Measurements from ENCODE around the gene FOSL2. TPM values are rescaled to one million over a fixed set of nuclear protein-coding genes. Genes with fewer than 3 reads are reported as not detected.

Gene FOSL2
- total RNA-seq, 3 donors from 2014 or later = 106 to 116 (median 116) TPM

- H3K27me3 ChIP-seq = no peaks in the 10 kb centered on the region
- no peaks in the 10 kb centered on the region for H3K36me3 ChIP-seq
- H3K4me3 ChIP-seq = no peak overlapping the region
- H3K9me3 ChIP-seq = no peaks in the 10 kb centered on the region
- TF ChIP-seq POLR2A (IDR thresholded peaks at IDR 0.05) = no peak
- TF ChIP-seq POLR2AphosphoS5 (IDR thresholded peaks at IDR 0.05) = no peak
- TF ChIP-seq CTCF (IDR thresholded peaks at IDR 0.05) = no peak
- no peak overlapping the region for H3K27ac ChIP-seq
- no peaks in the 10 kb centered on the region for H3K4me1 ChIP-seq
- intact Hi-C loops (cut with DNase I; ENCODE audit: low total_unique reads) = no loop called here
- DNase-seq (ENCODE audit: low spot score in 2 of 2) = no peak
Observed at GRCh38 chr2:28348921-28349320, 43.7 kb upstream of the FOSL2 start.

- DNase-seq (ENCODE audit: low spot score in 2 of 2) = no peak
- no peaks in the 10 kb centered on the region for H3K4me1 ChIP-seq
- intact Hi-C loops (cut with DNase I; ENCODE audit: low total_unique reads) = no loop called here
Observed at GRCh38 chr2:28349546-28350165, 43.0 kb upstream of the FOSL2 start.

GRCh38 chr2:28350196-28350595 lies 42.5 kb upstream of the FOSL2 start:
- no peak for TF ChIP-seq POLR2A (IDR thresholded peaks at IDR 0.05)
- no peak for TF ChIP-seq POLR2AphosphoS5 (IDR thresholded peaks at IDR 0.05)
- no peak for TF ChIP-seq CTCF (IDR thresholded peaks at IDR 0.05)
- Histone ChIP-seq H3K4me1 (peaks cover 0 to under 1% of the 10 kb centered on the region in 2 donors), H3K4me3 (no peak overlapping the region), H3K36me3 (no peaks in the 10 kb centered on the region), H3K9me3 (no peaks in the 10 kb centered on the region), H3K27ac (no peak overlapping the region), H3K27me3 (no peaks in the 10 kb centered on the region)
- no peak for DNase-seq (ENCODE audit: low spot score in 2 of 2)
- intact Hi-C loops (cut with DNase I; ENCODE audit: low total_unique reads) = no loop called here

More at GRCh38 chr2:28349546-28350165, 43.0 kb upstream of the FOSL2 start:
- Histone ChIP-seq H3K36me3 (no peaks in the 10 kb centered on the region), H3K4me3 (no peak overlapping the region), H3K9me3 (no peaks in the 10 kb centered on the region), H3K27me3 (no peaks in the 10 kb centered on the region), H3K27ac (no peak overlapping the region)
- TF ChIP-seq CTCF (IDR thresholded peaks at IDR 0.05) (no peak), POLR2AphosphoS5 (IDR thresholded peaks at IDR 0.05) (no peak), POLR2A (IDR thresholded peaks at IDR 0.05) (no peak)

GRCh38 chr2:28350791-28351285 lies 41.8 kb upstream of the FOSL2 start:
- intact Hi-C loops (cut with DNase I; ENCODE audit: low total_unique reads) = no loop called here
- H3K36me3 ChIP-seq = no peaks in the 10 kb centered on the region
- peaks cover 0 to 2% of the 10 kb centered on the region in 2 donors for H3K4me1 ChIP-seq
- no peak overlapping the region for H3K27ac ChIP-seq
- no peak for DNase-seq (ENCODE audit: low spot score in 2 of 2)
- H3K27me3 ChIP-seq = no peaks in the 10 kb centered on the region
- no peak overlapping the region for H3K4me3 ChIP-seq
- TF ChIP-seq CTCF (IDR thresholded peaks at IDR 0.05) (no peak), POLR2AphosphoS5 (IDR thresholded peaks at IDR 0.05) (no peak), POLR2A (IDR thresholded peaks at IDR 0.05) (no peak)
- H3K9me3 ChIP-seq = no peaks in the 10 kb centered on the region

GRCh38 chr2:28351621-28352020 lies 41.0 kb upstream of the FOSL2 start:
- Histone ChIP-seq H3K36me3 (no peaks in the 10 kb centered on the region), H3K4me1 (peaks cover 6 to 7% of the 10 kb centered on the region in 2 donors), H3K9me3 (no peaks in the 10 kb centered on the region), H3K27ac (no peak overlapping the region), H3K27me3 (no peaks in the 10 kb centered on the region), H3K4me3 (no peak overlapping the region)
- TF ChIP-seq CTCF (IDR thresholded peaks at IDR 0.05) = no peak
- no peak for TF ChIP-seq POLR2A (IDR thresholded peaks at IDR 0.05)
- no peak for TF ChIP-seq POLR2AphosphoS5 (IDR thresholded peaks at IDR 0.05)
- intact Hi-C loops (cut with DNase I; ENCODE audit: low total_unique reads) = no loop called here
- no peak for DNase-seq (ENCODE audit: low spot score in 2 of 2)

Measured in breast epithelium (tissue), 4 donors.